ENCODE measurements around the gene SLC35F3.

SLC35F3 gene

DNA sequence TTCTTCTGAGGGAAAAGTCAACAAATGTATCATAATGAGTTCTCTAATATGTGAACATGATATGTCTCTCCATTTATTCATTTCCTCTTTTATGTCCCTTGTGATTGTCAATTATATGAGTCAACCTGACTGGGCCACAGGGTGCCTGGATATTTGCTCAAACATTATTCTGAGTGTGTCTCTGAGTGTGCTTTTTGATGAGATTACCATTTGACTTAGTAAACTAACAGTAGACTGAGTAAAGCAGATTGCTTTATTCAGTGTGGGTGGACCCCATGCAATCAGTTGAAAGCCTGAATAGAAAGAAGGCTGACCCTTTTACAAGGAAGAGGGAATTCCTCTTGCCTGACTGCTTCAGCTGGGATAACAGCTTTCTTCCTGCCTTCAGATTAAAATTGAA is 142.6 kb downstream of the SLC35F3 start:
- no peak for DNase-seq

DNA sequence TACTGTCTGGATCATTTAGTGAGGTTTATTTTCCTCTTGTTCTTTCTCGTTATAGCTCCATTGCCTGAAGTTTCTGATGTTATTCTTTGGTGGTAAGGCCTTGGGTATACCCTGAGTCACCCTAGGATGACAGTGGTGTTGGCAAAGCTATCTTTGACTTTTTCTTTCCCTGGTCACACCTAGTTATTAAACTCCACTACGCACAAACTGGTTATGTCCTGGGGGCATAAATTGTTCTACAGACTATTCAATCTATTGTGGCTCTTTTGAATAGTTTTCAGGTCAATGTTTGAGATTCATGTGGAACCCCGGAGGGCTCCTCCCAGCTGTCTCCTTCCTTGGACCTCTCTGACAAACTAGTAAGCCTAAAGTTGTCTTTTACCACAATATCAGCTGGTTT is 157.7 kb downstream of the SLC35F3 start:
- no peak for DNase-seq

DNA sequence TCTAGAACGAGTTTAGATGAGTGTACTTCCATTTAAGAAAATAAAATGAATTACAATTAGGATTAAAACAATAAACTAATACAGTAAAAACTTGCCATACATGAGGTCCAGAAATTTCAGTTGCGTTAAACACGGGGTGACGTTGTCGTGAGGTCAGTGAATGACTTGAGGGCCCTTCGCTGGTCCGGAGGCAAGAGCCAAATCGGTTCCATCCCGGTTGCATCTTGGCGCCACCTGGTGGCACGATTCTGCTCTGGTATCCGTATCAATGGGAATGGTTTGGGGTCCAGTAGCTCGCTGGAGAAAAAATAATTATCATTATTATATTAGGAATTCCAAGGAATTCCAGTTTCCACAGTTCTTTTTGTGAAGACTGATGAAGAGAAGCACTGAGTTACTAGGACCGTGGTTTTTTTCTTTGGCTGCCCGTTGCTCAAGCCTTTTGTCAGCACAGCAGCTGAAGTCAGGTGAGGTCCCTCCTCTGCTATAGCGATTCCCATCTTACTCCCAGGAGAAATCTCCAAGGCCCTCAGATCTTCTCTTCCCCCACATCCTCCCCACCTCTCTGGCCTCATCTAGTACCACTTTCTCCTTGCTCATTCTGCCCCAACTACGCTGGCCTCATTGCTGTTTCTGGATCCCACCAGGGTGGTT is 161.4 kb downstream of the SLC35F3 start:
- DNase-seq = peak; percentile 15 to 63 (median 52)

DNA sequence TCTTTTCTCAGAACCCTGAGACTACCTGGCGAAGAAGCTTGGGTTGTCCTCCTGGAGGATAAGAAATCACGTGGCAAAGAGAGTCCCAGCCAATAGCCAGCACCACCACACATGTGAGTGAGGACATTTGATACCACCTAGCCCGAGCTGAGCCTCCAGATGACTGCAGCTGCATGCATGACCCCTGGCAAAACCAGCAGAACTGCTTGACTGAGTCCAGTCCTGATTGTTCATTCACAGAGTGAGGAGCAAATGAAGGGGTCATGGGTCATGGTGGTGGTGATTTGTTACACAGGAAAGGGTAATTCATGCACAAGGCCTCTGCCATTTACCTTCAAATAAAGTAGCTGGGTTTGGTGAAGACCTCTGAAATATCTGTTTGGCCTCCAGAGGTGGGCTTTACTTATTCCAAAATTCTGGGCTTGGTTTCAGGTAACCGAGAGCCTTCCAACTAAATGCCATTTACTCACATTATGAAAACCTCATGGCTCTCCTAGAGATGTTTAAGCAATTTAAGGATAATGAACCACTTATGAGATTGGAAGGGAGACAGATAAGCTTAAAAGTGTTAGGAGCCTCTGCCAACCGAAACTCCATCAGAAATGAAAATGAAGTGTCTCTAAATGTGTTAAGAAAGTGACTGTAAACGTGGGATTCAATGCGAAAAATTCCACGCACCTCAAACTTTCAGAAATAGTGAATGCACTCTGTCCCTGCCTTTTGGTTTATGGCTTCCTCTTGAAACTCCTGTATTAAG is 163.3 kb downstream of the SLC35F3 start:
- no peak for DNase-seq

DNA sequence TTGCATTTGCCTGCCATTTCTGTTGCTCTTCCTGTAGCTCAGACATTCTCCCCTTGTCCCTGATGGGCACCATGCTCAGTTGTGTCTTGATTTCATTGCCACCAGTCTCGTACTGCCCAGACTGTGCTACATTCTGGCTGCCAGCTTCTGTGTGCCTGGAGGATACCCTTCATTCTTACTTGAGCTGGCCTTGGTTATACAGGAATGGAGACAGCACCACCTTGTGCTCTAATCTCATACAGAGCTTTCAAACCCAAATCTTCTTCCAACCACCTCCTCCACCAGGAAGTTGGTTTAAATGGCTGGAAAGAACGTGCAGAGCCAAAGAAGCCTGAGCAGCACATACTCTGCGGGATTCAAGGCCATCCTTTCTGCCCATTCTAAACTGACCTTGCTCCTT is 165.3 kb downstream of the SLC35F3 start:
- DNase-seq = no peak

DNA sequence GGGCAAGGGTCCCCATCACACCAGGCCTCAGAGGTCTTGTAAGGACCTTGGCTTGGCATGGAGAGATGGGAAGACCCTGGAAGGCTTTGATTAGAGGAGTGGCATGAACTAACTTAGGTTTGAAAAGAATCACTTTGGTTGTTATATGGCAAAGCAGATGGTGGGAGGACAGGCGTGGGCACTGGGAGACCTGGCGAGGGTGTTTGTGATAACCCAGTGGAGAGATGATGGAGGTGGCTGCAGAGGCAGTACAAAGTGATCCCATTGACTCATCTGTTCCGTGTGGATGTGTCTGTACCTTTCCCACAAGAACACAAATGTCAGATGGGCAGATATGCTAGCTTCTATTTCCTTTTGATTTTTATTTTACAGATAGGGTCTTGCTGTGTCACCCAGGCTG is 168.3 kb downstream of the SLC35F3 start:
- no peak for DNase-seq

DNA sequence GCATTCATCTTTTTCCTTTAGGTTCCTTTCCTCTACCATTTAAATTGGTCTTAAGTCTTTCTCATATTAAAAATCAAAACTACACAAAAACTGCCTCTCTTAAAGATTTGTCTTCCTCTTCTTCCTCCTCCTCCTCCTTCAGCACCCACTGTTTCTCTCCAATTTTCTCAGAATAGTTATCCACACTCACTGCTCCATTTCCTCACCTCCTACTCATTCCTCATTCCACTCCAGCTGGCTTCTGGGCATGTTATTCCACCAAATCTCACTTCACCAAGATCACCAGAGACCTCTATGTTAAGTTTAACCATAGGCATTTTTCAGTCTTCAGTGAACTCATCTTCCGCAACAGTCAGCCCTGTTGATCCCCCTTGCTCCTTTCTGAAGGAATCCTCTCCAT is 173.7 kb downstream of the SLC35F3 start:
- no peak for DNase-seq

DNA sequence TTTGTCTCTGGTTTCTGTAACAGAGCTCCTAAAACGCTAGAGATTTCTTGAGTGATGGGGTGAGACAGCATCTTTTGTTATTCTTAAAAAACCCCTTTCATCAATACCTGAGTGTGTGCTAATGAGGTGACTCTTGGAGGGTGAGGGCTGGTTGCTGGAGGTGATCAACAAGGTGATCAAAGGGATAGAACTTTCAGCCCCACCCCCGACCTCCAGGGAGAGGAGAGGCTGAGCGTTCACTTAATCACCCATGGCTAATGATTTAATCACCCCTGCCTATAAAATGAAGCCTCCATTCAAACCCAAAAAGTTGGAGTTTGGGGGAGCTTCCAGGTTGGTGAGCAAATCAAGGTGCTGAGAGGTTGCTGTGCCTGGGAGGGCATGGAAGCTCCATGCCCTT is 175.4 kb downstream of the SLC35F3 start:
- no peak for DNase-seq

DNA sequence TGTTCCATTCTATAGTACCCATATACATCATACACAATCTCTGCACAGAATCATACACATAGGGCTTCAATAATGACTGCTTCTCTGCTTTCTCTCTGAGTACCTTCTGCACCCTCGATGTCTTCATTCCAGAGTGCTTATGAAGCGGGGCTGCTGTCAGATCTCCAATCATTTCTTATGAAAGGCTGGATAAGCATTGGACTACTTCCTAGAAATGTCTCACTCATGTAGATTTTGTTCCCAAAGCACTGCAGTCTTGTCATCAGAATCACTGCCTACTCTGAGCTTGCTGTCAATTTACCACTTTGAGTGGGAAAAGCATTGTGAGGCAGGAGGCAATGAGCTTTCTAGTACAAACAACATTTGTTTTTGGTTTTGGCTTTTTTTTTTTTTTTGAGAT is 179.0 kb downstream of the SLC35F3 start:
- no peak for DNase-seq

DNA sequence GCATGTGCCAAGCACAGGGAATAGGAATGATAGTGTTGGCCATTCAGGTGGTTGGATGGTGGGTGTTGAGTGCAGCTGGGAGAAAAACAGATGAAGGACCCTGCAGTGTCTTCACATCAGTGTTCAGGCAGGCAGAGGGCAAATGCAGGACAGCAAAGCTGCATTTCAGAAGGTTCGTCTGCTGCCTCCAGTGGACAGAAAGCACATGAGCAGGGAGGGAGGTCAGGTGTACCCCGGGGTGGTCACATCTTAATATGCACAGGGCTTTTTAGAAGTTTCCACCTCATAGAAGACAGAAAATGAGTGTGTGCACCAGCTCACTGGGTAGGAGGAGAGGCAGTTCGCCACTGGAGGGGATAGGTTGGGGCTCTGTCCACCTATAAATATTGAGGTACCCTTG is 184.9 kb downstream of the SLC35F3 start:
- no peak for DNase-seq

DNA sequence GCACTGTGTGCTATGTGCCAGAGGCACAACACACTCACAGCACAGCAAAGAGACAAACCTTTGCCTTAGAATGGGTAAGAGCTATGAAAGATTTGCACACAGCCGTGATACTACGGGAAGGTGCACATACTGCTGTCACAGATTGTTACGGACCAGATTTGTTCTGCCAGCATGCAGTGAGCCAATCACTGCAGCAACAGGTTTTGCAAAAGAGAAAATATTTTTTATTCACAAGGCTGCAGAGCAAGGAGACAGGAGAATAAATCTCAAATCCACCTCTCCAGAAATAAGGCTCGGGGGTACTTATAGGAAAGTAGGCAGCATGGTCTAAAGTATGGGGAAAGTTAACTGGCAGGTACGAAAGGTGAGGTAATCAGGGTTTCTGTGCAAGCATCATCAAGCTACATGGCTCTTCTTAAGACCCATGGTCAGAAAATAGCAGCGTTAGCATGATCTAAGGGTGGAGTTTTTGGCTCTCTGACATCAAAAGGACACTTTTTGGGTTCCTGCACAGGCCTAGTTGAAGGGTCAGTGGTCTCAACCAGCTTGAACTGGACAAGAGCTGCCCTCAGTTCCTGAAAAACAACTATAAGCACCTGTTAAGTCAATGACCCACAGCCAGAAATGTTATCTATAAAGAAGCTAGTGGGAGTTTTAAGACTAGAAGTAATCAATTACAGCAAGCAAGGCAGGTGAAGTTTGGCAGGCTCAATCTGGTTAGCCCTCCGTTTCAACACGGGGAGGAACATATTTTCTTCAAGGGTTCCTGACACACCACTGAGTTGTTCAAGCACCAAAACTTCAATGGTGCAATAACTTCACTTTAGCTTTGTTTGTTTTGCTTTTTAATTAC is 186.0 kb downstream of the SLC35F3 start:
- DNase-seq = no peak

DNA sequence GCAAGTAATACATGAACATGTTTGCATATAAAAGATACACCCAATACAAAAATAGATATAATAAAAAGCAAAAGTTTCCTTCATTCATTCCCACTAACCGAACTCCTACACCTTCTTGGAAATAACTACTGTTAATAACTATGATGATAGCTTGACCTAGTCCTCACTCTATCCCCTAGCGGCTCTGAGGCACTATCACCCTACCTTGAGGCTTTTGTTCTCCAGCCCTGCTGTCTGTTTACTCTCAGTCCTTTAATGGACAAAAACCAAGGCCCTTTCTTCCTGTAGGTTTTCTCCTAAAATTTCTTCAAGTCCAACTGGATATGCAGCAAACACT is 186.6 kb downstream of the SLC35F3 start:
- no peak for DNase-seq

DNA sequence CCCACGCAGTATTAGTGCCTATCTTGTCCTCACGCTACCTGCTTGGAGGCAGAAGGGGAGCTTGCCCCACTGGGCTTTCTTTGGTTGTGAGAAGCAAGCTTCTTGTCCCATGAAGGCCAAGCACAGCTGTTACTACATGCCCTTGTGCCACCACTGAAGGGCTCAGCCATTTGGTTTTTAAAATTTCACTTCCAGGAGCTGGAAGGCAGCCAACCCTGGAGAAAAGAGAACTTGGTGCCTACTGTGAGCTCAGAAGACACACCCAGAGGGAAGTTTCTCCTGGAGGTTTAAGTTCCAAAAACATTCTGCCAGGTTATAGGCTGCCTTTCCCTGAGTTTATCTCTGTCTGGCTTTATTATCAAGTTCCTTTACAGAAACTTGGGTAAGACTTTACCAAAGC is 187.4 kb downstream of the SLC35F3 start:
- no peak for DNase-seq

DNA sequence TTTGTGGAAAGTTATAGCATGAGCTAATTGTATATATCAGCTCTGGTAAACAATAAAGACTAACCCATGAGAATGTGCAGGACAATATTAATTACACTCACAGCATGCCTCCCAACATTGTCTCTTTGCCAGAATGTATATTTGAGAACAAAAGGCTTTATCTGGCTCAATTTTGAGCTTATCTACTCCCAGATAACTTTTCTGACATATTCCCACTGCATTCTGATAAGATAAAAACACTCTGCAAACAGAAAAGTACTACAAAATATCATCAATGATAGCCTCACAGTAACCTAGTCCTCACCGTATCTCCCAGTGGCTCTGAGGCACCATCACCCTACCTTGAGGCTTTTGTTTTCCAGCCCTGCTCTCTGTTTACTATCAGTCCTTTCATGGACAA is 188.6 kb downstream of the SLC35F3 start:
- no peak for DNase-seq

DNA sequence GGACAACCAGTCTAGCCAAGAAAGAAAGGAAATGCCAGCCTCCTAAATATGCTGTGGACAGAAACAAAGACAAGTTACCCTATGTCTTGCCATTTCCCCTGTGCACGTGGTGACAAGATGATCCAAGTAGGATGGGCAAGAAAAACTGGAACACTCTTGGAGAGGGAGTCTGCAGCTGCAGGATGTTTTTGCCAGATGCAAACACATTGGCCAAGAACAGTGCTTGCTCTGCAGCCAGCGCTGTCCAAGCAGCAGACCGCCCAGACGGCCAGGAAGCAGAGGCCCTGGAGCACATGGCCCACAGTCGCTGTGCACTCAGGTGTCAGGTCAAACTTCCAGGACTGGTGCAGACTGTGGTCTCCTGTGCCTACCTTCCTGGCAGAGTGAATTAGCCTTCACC is 189.3 kb downstream of the SLC35F3 start:
- no peak for DNase-seq

DNA sequence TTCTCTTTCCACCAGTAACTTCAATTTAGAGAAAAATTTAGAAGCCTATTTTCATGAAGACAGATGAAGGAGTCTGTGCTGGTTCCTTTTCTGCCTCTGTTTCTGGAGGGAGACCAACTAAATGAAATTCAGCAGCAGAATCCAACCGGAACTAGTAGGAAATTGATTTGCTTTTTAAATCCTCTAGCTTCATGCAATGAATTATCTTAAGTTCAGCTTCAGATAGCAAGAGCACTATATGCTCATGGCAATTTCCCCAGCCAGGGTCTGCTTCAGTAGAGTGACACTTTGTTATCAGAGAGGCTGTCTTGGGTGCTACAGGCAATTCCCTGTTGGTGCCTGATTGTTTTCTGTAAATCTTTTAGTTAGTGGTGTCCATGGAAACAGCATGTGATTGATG is 189.7 kb downstream of the SLC35F3 start:
- DNase-seq = no peak

DNA sequence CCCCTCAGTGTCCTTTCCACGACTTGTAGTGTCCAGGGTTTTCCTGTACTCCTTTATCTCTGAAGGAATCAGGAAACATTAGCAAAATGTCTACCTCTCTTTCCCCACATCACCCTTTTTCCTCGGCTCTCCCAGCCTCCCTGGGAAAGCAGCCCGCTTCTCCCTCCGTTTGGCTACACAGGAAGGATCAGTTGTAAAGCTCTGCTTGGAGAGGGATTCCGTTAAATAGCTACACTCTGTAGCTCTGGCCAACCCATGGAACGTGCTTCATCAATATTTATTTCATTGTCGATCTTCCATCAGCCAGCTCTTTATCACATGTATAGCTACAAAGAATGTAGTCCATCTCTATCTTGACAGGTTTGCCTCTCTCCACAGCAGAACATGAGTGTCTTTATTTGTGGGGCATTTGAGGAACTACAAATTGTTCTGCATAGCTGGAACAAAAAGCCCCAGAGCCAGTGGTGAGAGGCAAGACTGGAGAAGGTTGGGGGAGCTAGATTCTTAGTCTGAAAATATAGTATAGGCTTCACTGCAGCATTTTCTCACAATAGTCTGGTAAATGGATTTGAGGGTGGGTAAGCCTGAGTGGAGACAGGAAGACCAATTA is 191.8 kb downstream of the SLC35F3 start:
- DNase-seq = no peak

DNA sequence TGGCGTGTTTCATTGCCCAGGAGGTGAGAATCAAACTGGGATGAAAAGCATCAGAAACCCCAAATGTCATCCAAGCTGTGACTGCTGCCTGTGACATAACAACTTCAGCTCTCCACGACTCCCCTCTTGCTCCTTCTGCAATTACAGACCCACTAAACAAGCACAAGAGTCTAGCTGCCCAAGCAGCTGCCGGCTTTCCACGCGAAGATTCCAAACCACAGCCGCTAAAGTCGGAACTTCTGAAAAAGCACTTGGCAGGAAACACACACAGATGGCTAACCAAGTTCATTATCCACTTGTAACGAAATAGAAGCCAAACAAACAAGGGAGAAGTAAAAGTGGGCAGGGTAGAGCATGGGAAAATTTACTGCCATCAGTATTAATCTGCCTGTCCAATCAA is 198.1 kb downstream of the SLC35F3 start:
- DNase-seq = no peak

DNA sequence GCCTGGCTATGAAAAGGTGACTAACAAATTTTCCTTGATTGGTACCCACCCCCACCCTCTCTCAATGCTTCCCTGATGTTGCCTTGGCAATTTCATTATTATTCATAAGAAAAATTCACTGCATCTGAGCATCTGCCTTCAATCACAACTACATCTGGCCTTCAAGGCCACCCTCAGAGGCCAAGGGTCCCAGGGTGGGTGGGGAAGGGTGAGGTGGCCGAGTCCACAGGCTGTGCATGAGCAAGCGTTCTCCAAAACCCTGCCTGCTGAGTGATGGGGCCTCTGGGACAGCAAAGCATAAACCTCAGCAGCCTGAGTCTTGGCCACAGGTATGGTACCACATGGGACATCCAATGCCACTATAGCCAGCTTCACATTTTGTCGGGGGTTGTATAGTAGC is 198.7 kb downstream of the SLC35F3 start:
- no peak for DNase-seq

DNA sequence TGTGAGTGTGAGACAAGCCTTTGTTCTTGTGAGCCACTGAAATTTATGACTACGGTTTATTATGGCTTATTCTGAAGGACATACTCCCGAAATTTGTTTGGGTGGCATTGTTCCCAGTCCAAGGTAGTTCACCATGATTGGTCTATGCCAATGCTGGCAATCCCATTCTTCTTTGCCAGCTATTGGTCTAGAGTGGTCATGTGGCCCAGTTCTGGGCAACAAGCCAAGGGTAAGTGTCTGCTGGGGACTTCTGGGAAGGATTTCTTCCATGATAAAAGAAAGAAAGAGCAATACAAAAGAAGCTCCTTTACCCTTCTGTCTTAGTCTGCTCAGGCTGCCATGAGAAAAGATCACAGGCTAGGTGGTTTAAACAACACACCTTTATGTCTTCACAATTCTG is 201.6 kb downstream of the SLC35F3 start:
- DNase-seq = no peak

DNA sequence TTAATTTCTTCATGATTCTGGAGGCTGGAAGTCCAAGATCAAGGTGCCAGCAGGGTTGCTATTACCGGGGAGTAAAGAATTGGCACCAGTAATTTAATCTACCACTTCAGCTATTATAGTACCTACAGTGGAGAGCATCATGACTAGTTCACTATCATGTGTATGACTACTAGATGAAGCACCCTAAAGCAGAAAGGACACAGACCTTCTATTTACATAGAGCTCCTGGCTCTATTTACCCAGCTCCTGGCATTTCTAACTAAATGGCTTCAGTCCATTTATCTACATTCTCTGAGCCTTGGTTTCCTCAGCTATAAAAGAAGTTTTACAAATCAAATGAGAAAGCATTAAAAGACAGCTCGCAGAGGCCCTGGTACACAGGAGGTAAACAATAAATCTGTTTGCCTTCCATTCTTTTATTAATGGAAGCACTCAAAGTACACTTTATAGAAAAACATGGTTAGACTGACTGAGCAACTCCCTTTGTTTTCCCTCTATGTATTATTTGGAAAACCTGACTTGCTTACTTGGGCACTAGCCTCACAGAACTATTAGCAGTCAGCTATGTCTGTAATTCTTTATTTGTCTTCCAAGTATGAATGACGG is 203.0 kb downstream of the SLC35F3 start:
- no peak for DNase-seq

DNA sequence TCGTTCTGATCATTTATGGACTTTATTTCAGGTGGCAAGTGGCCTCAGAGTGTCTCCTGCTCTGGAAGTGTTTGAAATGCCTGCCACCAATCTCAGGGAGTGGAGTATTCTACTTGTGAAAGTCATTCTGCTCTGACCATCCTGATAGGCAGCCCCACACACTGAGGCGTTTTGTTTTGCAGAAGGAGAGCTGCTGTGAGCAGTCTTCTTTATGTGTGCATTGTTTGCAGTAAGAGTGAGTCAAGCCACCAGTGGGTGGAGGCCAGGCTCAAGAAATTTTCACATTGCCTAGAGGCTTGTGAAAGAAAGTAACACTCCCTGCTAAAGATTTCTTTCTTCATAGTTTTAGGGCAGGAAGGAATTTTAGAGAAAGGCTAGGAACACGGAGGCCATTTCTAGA is 204.4 kb downstream of the SLC35F3 start:
- DNase-seq = no peak

DNA sequence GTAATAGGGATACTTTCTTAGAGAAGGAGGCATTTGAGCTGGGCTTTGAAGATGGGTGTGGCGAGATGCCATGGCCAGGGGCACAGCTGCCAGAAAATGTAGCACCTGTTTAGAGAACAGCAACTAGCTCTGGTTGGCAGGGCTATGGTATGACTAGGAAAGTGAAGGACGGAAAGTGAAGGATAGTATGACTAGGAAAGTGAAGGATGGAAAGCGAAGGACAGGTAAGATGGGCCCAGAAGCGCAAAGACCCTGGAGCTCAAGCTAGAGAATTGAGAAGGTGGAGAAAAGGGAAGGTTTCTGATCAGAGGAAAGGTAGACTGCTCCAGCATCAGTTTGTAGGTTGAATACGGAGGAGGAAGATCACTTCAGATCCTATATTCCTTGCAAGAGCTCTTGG is 205.4 kb downstream of the SLC35F3 start:
- DNase-seq = no peak
